HL-60 (cell line): ENCODE measurements around the gene FASTKD3.
A peak's percentile ranks its signal among the peaks of the same experiment; 100 is the strongest.

Source experiments
- DNase-seq, 2 experiments: peaks; one replicate each; pipeline ENCODE4 v3.0.0-alpha.2; 2010 to 2020; ENCODE audit warnings: low read depth in 1 of 2, low spot score in 1 of 2
- H3K27ac ChIP-seq: fragments of 250-450 bp; sonication (Bioruptor Pico); replicated peaks from 2 replicates; pipeline ENCODE4 v1.5.1; 2020; ENCODE audit warnings: mild to moderate bottlenecking, moderate library complexity
- H3K27me3 ChIP-seq: fragments of 250-450 bp; sonication (Bioruptor Pico); 2 replicates; pipeline ENCODE4 v1.5.1; 2021; ENCODE audit warnings: mild to moderate bottlenecking, moderate library complexity; ENCODE audit not compliant: insufficient read depth, poor library complexity, severe bottlenecking
- H3K4me3 ChIP-seq: replicated peaks from 2 replicates; pipeline ENCODE4 v1.5.1; 2011; ENCODE audit warnings: mild to moderate bottlenecking, control low read depth, low read length; ENCODE audit not compliant: insufficient read depth
- CTCF ChIP-seq: IDR thresholded peaks from one replicate; pipeline ENCODE4 v1.5.1; 2011; ENCODE audit warnings: low read length, control low read depth, inconsistent platforms; ENCODE audit not compliant: insufficient read depth
- GABPA ChIP-seq: IDR thresholded peaks from 2 replicates; pipeline ENCODE4 v1.6.1; 2012; ENCODE audit warnings: low read depth
- POLR2AphosphoS5 ChIP-seq: IDR thresholded peaks from 2 replicates; pipeline ENCODE4 v1.6.1; 2012; ENCODE audit warnings: low read depth
- REST ChIP-seq: IDR thresholded peaks from 2 replicates; pipeline ENCODE4 v1.6.1; 2012; ENCODE audit warnings: low read depth; ENCODE audit not compliant: insufficient replicate concordance
- SPI1 ChIP-seq: IDR thresholded peaks from 2 replicates; pipeline ENCODE4 v1.6.1; 2012; ENCODE audit warnings: low read depth, mild to moderate bottlenecking, borderline replicate concordance

The FASTKD3 gene

GRCh38 chr5:7894439-7894838 lies 25.6 kb upstream of the FASTKD3 start:
- no peak for DNase-seq
- Histone ChIP-seq H3K27ac (no peak overlapping the region), H3K4me3 (no peak overlapping the region), H3K27me3 (no peaks in the 10 kb centered on the region)
- TF ChIP-seq REST (no peak), POLR2AphosphoS5 (no peak), CTCF (no peak), SPI1 (no peak)

- TF ChIP-seq POLR2AphosphoS5 = no peak
- TF ChIP-seq CTCF = no peak
- TF ChIP-seq REST = no peak
- no peak for TF ChIP-seq SPI1
- TF ChIP-seq GABPA = no peak
- H3K27me3 ChIP-seq = no peaks in the 10 kb centered on the region
- no peak overlapping the region for H3K27ac ChIP-seq
- H3K4me3 ChIP-seq = no peak overlapping the region
- DNase-seq = no peak
Observed at GRCh38 chr5:7888901-7889300, 20.1 kb upstream of the FASTKD3 start.

- H3K27me3 ChIP-seq = no peaks in the 10 kb centered on the region
- TF ChIP-seq REST (no peak), CTCF (peak; percentile 34)
- H3K27ac ChIP-seq = no peak overlapping the region
- no peak overlapping the region for H3K4me3 ChIP-seq
- DNase-seq = no peak
Observed at GRCh38 chr5:7886849-7887475, 18.1 kb upstream of the FASTKD3 start.
